Ramos (cell line): Measurements from ENCODE around the gene ZNF680.
"Not testable (repeated sequence)": the region's sequence is repeated elsewhere in the genome, so short reads cannot be mapped to it uniquely, and the experiment has no call there.

Experiments used
- in situ Hi-C: fragments of 300-500 bp; cut with MboI; formaldehyde crosslinking; loops from one replicate; pipeline ENCODE4 v1.14.3; 2022; ENCODE audit warnings: low sequenced_read_pairs; ENCODE audit not compliant: unreplicated experiment

The ZNF680 gene

DNA sequence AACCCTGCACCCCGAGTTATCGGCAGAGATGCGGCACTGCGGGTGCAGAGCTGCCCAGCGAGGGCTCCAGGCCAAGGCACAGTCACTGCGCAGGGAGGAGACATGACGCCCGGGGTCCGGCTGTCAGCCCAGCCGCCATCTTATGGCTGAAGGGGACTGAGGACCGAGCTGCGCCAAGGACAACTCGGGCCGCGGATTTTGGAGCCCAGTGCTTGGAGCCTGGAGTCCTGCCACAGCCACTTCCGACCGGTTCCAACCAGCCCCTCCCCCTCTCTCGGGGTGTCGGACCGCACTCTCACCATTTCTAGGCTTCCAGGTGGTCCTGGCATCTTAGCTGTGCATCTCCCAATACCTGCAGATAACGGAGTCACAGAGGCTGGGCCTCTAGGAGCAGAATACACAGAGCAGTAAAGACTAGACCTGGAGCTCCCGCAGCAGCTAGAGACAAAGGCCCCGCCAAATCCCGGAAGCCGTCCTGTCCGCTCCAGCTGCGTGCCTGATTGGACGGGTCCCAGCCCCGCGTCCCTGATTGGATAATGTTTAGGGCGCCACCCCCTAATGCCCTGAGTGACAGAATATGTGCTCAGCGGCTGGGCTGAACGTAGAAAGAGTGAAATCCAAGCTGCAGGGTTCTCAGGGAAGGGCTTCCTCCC is at the start of gene ZNF680:
ZNF680 (minus strand) TSS at position 446 of the 653 bp plus-strand sequence; CDS start at position 329, 117 bp downstream.
- in situ Hi-C loops = no loop called here

DNA sequence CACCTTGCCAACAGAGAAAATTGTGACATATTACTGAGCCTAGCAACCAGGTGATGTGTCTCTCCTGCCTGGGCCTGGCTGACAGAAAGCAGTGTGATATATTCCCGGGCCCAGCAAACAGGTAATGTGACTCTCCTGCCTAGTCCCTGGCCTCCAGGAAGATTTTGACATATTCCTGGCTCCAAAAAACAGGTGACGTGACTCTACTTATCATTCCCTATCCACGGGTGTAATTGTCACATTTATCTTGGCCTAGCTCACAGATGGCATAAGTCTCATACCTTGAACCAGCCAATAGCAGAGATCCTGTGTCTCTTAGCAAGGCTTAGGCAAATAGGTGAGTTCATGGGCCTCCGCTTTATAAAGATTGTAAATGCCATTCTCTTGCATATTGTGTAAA is 49.6 kb upstream of the ZNF680 start:
- in situ Hi-C loops = loop anchor here (25.0 kb wide), 2 partner anchors 425 to 1600 kb away; no protein-coding TSS in a partner anchor

- in situ Hi-C loops = loop anchor here (25.0 kb wide), 2 partner anchors 424 to 1599 kb away; no protein-coding TSS in a partner anchor
These were observed 48.8 kb upstream of the ZNF680 start for GRCh38 chr7:64611717-64612116.

- in situ Hi-C loops = loop anchor here (25.0 kb wide), 2 partner anchors 424 to 1599 kb away; no protein-coding TSS in a partner anchor
These were observed 48.1 kb upstream of the ZNF680 start for GRCh38 chr7:64610997-64611396.

- in situ Hi-C loops = loop anchor here (25.0 kb wide), 2 partner anchors 421 to 1596 kb away; no protein-coding TSS in a partner anchor
These were observed 45.4 kb upstream of the ZNF680 start for GRCh38 chr7:64608116-64608910.

- in situ Hi-C loops = loop anchor here (25.0 kb wide), 2 partner anchors 419 to 1594 kb away; no protein-coding TSS in a partner anchor
These were observed 43.5 kb upstream of the ZNF680 start for GRCh38 chr7:64606385-64606784.

DNA sequence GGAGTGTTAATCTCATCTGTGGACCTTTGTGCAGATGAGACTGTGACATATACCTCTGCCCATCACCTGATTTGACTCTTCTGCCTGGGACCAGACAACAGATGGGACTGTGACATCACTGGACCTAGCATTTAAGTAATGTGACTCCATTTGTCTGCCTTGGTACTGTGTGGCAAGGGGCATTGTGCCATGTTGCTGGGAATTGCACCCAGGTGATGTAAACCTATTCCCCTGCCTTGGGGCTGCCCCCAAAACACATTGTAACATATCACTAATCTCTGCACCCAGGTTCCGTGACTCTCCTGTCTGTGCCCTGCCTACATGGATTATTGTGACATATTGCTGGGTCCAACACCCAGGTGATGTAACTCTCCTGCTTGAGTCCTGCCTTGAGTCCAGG is 40.4 kb upstream of the ZNF680 start:
- in situ Hi-C loops = loop anchor here (25.0 kb wide), 2 partner anchors 416 to 1591 kb away; no protein-coding TSS in a partner anchor

GRCh38 chr7:64602518-64602917 is 39.6 kb upstream of the ZNF680 start:
- in situ Hi-C loops = loop anchor here (25.0 kb wide), 2 partner anchors 415 to 1590 kb away; no protein-coding TSS in a partner anchor

DNA sequence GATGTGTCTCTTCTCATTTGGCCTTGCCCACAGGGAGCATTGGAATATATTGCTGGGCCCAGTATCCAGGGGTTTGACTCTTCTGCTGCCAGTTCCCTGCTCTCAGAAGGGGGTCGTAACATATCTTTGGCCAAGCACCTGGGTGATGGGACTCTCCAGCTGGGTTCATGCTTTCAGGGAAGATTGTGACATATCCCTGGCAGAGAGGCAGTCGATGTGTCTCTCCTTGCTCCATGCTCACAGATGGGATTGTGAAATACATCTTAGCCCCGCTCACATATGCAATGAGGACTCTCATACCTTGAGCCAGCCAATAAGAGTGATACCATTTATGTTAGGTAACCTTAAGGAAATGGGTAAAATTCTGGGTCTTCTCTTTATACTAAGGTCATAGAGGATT is 39.2 kb upstream of the ZNF680 start:
- in situ Hi-C loops = loop anchor here (25.0 kb wide), 2 partner anchors 415 to 1590 kb away; no protein-coding TSS in a partner anchor

DNA sequence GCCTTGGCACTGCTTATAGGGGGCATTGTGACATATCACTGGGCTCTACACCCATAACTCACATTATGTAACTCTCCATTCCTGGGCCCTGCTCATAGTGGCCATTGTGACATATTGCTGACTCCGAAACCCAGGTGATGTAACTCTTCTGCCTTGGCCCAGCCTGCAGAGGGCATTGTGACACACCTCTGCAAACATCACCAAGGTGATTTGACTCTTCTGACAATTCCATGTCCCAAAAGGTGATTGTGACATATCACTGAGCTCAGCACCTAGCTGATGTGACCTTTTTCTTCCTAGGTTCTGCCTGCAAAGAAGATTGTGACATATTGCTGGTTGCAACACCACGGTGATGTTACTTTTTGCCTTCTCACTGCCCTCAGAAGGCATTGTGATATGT is 36.5 kb upstream of the ZNF680 start:
- in situ Hi-C loops = no loop called here

- in situ Hi-C loops = no loop called here
These were observed 28.1 kb upstream of the ZNF680 start for GRCh38 chr7:64590971-64591370.

DNA sequence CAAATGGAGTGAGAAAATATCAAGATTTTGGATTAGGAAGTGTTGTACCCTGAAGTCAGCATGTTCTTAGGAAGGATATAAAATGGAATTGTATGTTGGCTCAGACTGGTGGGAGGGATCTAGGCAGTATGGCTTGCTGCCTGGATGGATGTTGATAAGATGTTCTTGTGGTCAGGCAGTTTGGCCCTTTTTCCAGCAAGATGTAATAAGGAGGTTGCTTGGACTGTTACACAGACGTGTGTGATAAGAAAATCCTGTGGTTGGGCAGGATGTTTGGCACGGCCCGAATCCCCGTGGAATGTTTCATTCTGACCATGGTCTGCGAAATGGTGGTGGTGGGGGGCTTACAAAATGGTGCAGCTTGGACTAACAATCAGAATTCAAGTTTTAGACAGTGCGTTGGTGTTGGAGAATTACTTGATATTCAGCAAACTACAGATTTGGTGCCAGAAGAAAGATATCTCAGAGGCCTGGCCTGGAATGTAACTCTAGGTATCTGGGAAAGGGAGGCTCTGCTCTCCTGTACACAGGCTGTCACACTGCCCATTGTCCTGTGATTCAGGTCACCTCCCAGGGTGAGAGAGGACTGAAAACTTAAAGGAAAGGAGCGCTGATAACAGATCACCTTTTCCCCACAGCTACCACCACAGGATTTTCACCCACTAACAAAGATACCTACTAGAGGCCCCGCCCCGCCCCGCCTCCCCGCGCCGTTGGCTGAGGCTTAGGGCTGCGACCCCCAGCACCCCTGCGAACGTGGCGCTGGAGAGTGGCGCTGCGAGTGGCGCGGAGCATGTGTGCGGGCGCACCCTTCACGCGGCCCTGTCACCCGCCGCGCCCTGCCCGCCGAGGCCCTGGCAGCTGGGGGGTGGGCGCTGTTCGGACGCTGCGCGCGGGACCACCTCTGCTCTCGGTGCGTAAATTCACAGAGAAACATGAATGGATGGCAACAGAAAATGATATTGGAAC is 19.3 kb upstream of the ZNF680 start:
- in situ Hi-C loops = no loop called here

DNA sequence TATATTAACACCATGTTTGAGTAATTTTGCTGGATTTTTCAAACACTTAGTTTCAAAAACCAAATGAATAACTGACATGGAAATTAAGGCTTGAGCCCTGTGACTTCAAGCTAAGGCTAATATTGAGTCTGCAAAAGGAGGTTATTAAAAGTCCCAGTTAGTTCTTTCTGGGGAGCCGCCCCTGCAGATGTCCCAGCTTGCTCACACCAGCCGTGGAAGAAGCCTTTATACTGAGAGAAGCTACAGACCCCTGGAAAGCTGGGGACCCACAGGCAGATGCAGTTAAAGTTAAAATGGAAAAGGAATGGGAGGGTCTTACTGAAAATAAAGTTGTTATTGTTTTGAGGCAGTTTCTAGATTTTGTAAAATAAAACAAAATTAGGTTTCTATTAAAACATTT is 18.5 kb upstream of the ZNF680 start:
- in situ Hi-C loops = no loop called here

- in situ Hi-C loops = no loop called here
These were observed 11.7 kb upstream of the ZNF680 start for GRCh38 chr7:64574540-64575099.

- in situ Hi-C loops = not testable (repeated sequence)
These were observed 7.4 kb upstream of the ZNF680 start for GRCh38 chr7:64570284-64570605.

- in situ Hi-C loops = not testable (repeated sequence)
These were observed 6.8 kb upstream of the ZNF680 start for GRCh38 chr7:64569372-64570283.

DNA sequence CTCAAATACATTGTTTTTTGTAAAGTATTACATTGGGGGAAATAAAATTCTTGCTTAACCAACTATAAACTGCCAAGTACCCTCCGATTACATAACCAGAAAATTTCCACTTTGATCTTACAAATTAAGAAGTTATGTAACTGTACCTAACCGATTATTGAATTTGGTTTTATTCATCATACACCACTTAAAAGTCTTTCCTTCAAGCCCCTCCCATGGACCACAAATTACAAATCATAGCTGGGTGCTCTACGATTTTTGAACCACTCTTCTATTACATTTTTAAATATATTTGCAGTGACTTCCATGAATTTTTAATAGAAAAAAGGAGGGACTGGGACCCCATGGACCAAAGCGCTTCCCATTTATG is 630 bp downstream of the ZNF680 start:
- in situ Hi-C loops = no loop called here

- in situ Hi-C loops = no loop called here
These were observed 3.7 kb downstream of the ZNF680 start for GRCh38 chr7:64559206-64559605.

GRCh38 chr7:64558781-64559180 is 4.1 kb downstream of the ZNF680 start:
- in situ Hi-C loops = no loop called here
